LNCaP clone FGC (cell line): ENCODE results near the gene POU4F1.

Experiments used
- DNase-seq: peaks from one replicate; pipeline ENCODE4 v3.0.0-alpha.2; 2011; ENCODE audit warnings: low read depth
- H3K4me3 ChIP-seq: 2 replicates; pipeline ENCODE4 v1.5.1; 2011; ENCODE audit warnings: mild to moderate bottlenecking, low read depth, low read length, control low read depth
- CTCF ChIP-seq: IDR thresholded peaks from 2 replicates; pipeline ENCODE4 v1.5.1; 2012; ENCODE audit warnings: mild to moderate bottlenecking; ENCODE audit not compliant: control insufficient read depth, insufficient read depth; ENCODE audit errors: extremely low read depth

Gene POU4F1

GRCh38 chr13:78595495-78596398 is 7.6 kb downstream of the POU4F1 start:
- no peak for DNase-seq
- no peak for TF ChIP-seq CTCF
- no peak overlapping the region for H3K4me3 ChIP-seq

- no peak for TF ChIP-seq CTCF
- no peak for DNase-seq
- no peak overlapping the region for H3K4me3 ChIP-seq
Measured at GRCh38 chr13:78594456-78594975, 8.8 kb downstream of the POU4F1 start.

GRCh38 chr13:78593652-78594455 is 9.5 kb downstream of the POU4F1 start:
- H3K4me3 ChIP-seq = no peak overlapping the region
- no peak for TF ChIP-seq CTCF
- no peak for DNase-seq

- no peak overlapping the region for H3K4me3 ChIP-seq
- DNase-seq = no peak
- TF ChIP-seq CTCF = no peak
Measured at GRCh38 chr13:78593129-78593528, 10.2 kb downstream of the POU4F1 start.

- no peak for DNase-seq
- TF ChIP-seq CTCF = no peak
- H3K4me3 ChIP-seq = no peak overlapping the region
Measured at GRCh38 chr13:78592584-78592983, 10.8 kb downstream of the POU4F1 start.

GRCh38 chr13:78589206-78589605 is 14.1 kb downstream of the POU4F1 start:
- H3K4me3 ChIP-seq = no peak overlapping the region
- no peak for DNase-seq
- no peak for TF ChIP-seq CTCF
